NCI-H748 treated with DMSO at 0.1 percent for 48 hours (cell line): ENCODE measurements around the gene FGFR3.

Experiments used
- DNase-seq: peaks from one replicate; lab custom pipeline; 2025; lab: John Stamatoyannopoulos, UW

FGFR3 gene

GRCh38 chr4:1770245-1770644, 22.8 kb upstream of the FGFR3 start:
- DNase-seq = no peak

GRCh38 chr4:1770791-1771231, 22.3 kb upstream of the FGFR3 start:
- DNase-seq = no peak

GRCh38 chr4:1771555-1772305, 21.4 kb upstream of the FGFR3 start:
- DNase-seq = no peak

DNA sequence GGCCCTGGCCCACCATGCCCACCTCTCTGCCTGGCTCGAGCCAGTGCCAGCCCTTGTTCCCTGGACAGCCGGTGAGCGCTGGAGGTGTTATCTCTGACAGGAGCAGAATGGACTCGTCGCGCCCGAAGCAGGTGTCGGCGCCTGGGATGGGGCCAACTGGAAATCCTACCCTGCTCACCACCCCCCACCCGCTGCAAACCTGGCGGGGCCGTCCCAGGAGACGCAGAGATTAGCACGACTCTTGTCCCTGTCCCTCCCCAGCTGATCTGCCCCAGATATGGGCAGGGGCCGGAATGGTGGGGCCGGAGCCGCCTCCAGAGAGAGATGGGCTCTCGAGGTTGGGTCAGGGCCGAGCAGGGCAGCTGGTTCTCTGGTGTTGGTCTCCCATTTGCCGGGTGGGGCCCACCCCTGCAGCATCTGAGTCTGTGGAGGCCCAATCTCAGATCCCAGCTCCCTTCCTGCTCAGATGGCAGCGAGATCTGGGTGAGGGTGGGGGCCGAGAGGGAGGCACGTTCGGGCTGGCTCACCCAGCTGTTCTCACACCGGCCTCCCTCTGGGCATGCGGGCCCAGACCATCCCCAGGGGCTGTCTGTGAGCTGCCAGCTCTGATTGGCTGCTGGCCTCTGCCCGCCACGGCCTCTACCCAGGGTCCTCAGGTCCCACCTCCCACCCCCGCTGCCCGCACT, 20.1 kb upstream of the FGFR3 start:
- no peak for DNase-seq

GRCh38 chr4:1773754-1774153, 19.3 kb upstream of the FGFR3 start:
- no peak for DNase-seq

- no peak for DNase-seq
Measured at GRCh38 chr4:1775731-1776500, 17.2 kb upstream of the FGFR3 start.

GRCh38 chr4:1776521-1777161, 16.5 kb upstream of the FGFR3 start:
- no peak for DNase-seq

- DNase-seq = no peak
Measured at GRCh38 chr4:1777822-1778641, 15.1 kb upstream of the FGFR3 start.

- no peak for DNase-seq
Measured at GRCh38 chr4:1778642-1779392, 14.3 kb upstream of the FGFR3 start.

- DNase-seq = no peak
Measured at GRCh38 chr4:1779588-1780382, 13.3 kb upstream of the FGFR3 start.

DNA sequence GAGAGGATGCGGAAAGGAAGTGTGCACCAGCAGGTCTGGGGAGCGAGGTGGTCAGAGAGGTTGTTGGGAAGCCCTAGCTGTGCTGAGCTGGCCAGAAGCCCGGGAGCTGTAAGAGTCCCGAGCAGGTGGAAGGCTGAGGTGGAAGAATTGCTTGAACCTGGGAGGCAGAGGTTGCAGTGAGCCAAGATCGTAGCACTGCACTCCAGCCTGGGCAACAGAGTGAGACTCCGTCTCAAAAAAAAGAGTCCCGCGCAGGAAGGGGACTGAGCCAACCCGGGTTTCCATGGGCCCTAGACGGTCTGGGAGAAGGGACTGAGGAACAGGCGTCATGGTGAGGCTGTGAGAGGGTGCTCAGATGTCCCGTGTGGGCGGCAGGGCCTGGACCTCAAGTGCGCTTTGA, 12.7 kb upstream of the FGFR3 start:
- no peak for DNase-seq

- DNase-seq = no peak
Measured at GRCh38 chr4:1783015-1783414, 10.1 kb upstream of the FGFR3 start.

GRCh38 chr4:1783970-1784369, 9.1 kb upstream of the FGFR3 start:
- DNase-seq = no peak

- DNase-seq = no peak
Measured at GRCh38 chr4:1784395-1784788, 8.7 kb upstream of the FGFR3 start.

DNA sequence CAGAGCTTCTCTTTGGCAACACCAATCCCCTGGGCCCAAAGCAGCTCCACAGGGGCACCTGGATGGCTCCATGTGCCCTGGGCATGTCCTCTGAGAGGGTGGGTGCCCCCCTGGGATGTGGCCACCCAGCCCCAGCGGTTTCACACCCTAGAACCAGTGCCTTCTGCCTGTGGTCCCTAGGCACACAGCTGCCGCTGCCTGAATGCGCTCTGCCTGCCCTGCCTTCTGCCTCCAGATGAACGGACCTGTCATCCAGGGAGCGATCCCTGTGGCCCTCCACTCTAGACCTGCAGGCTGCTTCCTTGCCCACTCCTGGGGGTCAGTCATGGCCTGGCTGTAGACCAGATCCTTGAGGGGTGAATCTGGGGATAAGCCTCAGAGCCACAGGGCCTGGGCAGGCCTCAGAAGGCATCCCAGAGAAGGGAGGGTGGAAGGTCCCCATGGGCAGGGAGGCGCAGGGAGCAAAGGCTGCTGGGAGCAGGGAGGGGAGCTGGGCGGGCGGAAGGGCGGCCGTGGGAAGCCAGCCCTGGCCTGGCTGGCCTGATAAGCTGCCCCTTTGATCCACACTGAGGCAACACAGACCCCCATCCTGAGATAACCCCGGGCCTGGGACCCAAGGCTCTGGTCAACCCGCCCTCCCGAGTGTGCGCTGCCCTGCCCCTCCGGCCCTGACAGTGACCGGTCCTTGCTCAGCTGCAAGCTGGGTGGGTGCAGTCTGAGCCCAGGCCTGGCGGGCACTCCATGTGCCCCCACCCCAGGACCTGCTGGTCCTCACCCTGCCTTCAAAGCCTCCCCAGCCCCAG, 8.1 kb upstream of the FGFR3 start:
- no peak for DNase-seq

- DNase-seq = no peak
Measured at GRCh38 chr4:1785592-1785991, 7.5 kb upstream of the FGFR3 start.

- DNase-seq = no peak
Measured at GRCh38 chr4:1786544-1787362, 6.3 kb upstream of the FGFR3 start.

DNA sequence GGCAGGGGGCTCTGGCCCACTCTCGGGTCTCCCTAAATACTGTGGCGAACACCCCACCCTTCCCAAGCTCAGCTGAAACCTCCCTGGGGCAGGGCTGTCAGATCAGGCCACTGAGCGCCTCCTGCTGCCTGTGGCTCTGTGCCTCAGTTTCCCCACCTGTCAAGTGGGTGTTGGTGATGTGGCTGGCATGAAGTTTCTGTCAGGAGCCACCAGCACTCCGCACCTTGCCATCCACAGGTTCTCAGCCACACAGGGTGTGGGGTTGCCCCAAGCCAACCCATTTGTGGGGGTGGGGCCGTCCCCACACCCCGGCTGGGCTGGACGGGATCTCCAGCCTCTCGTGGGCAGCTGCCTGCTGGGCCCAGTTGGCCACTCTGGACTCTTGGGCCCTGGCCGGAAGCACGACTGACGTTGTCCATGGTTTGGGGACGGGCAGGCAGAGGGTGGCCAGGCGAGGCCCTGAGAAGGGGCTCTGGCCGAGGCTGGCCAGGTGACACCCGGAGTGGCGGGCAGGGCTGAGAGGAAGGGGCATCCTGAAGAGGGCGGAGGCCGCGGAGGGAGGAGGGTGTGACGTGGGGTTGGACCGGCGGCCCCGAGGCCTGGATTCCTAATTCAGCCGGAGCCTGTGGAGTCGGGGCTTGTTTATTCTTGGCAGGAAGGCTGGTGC, 5.5 kb upstream of the FGFR3 start:
- no peak for DNase-seq
